HCT116 (cell line): Measurements from ENCODE around the gene WASF2. TPM values are rescaled to one million over a fixed set of nuclear protein-coding genes. Genes with fewer than 3 reads are reported as not detected.

Source experiments
- ATAC-seq: fragments of 200-7000 bp; cut with Tn5 transposase; 2 replicates; pipeline ENCODE4 v1.9.1; 2020; ENCODE audit warnings: mild to moderate bottlenecking, moderate library complexity
- BruUV-seq: library from RNA; stranded (reverse); fragments of 400-500 nt; replicated peaks from 2 replicates; lab custom pipeline; 2021; lab: Mats Ljungman, UMichigan
- CTCF ChIA-PET: fragments of 300-600 bp; sonication (Branson Sonifier 250); formaldehyde crosslinking; loops from one replicate; lab custom pipeline; 2021; ENCODE audit warnings: antibody characterized with exemption; lab: Charles Lee
- POLR2A ChIA-PET: fragments of 300-600, 350-600 bp; sonication (Branson Sonifier 250); formaldehyde crosslinking; loops from one replicate; lab custom pipeline; 2021; ENCODE audit warnings: antibody characterized with exemption; lab: Charles Lee
- RAD21 ChIA-PET, 2 experiments: fragments of 300-600 bp; sonication (Branson Sonifier 250); formaldehyde crosslinking; loops; one replicate each; lab custom pipeline; 2023; ENCODE audit warnings: low total read pairs in 2 of 2; ENCODE audit not compliant: uncharacterized antibody in 2 of 2, unreplicated experiment in 2 of 2, low non-redundant PET in 1 of 2; lab: Charles Lee
- DNase-seq: peaks from one replicate; pipeline ENCODE4 v3.0.0-alpha.2; 2010; ENCODE audit warnings: low read depth, low spot score
- H2AFZ ChIP-seq: fragments of 200-600 bp; shearing (Covaris generic), sonication (generic); 2 replicates; pipeline ENCODE4 v1.6.1; 2017; ENCODE audit warnings: low read depth, mixed run types, mixed read lengths, antibody characterized with exemption, low read length; ENCODE audit not compliant: poor library complexity, severe bottlenecking
- H3K27ac ChIP-seq: 2 replicates; pipeline ENCODE4 v1.5.1; 2012; ENCODE audit warnings: low read depth, low read length
- H3K27me3 ChIP-seq: fragments of 200-600 bp; sonication (generic); 2 replicates; pipeline ENCODE4 v1.6.1; 2016; ENCODE audit warnings: mixed run types, low read length, mixed read lengths; ENCODE audit not compliant: insufficient read depth
- H3K36me3 ChIP-seq, 2 experiments: fragments of 200-500 bp in 1 of 2; fragments of 200-600 bp in 1 of 2; sonication (Bioruptor generic) in 1 of 2; sonication (generic) in 1 of 2; 2 replicates each; pipeline versions ENCODE4 v1.5.1 to v1.6.1; 2014 to 2016; ENCODE audit warnings: low read length in 2 of 2, inconsistent platforms in 1 of 2, mixed read lengths in 1 of 2, mixed run types in 1 of 2; ENCODE audit not compliant: insufficient read depth in 2 of 2, control insufficient read depth in 1 of 2
- H3K4me1 ChIP-seq, 2 experiments: fragments of 200-600 bp in 1 of 2; sonication (generic) in 1 of 2; 2 replicates each; pipeline versions ENCODE4 v1.5.1 to v1.6.1; 2012 to 2017; ENCODE audit warnings: low read length in 2 of 2, inconsistent platforms in 1 of 2, mild to moderate bottlenecking in 1 of 2, mixed read lengths in 1 of 2, mixed run types in 1 of 2, moderate library complexity in 1 of 2; ENCODE audit not compliant: insufficient read depth in 2 of 2, control insufficient read depth in 1 of 2
- H3K4me2 ChIP-seq: fragments of 200-600 bp; sonication (generic); 2 replicates; pipeline ENCODE4 v1.6.1; 2017; ENCODE audit warnings: mixed run types, low read length, mixed read lengths
- H3K4me3 ChIP-seq, 2 experiments: fragments of 200-600 bp in 1 of 2; sonication (generic) in 1 of 2; replicated peaks in 1 of 2; 2 replicates each; pipeline ENCODE4 v1.5.1; 2011 to 2016; ENCODE audit warnings: low read length in 2 of 2, control low read depth in 1 of 2, low read depth in 1 of 2, mild to moderate bottlenecking in 1 of 2, mixed read lengths in 1 of 2, mixed run types in 1 of 2
- H3K79me2 ChIP-seq: fragments of 200-600 bp; sonication (generic); 2 replicates; pipeline ENCODE4 v1.6.1; 2017; ENCODE audit warnings: mild to moderate bottlenecking, mixed run types, low read length, moderate library complexity, mixed read lengths; ENCODE audit not compliant: insufficient read depth
- H3K9ac ChIP-seq: fragments of 200-600 bp; sonication (generic); 2 replicates; pipeline ENCODE4 v1.6.1; 2016; ENCODE audit warnings: low read length, mixed read lengths
- H3K9me2 ChIP-seq: fragments of 200-600 bp; sonication (generic), shearing (Covaris generic); 2 replicates; pipeline ENCODE4 v1.6.1; 2017; ENCODE audit warnings: mixed run types, mild to moderate bottlenecking, moderate library complexity; ENCODE audit not compliant: insufficient read depth
- H3K9me3 ChIP-seq, 2 experiments: fragments of 200-500 bp in 1 of 2; fragments of 200-600 bp in 1 of 2; sonication (Bioruptor generic) in 1 of 2; sonication (generic) in 1 of 2; 2 replicates each; pipeline ENCODE4 v1.6.1; 2014 to 2017; ENCODE audit warnings: low read length in 2 of 2, mixed read lengths in 2 of 2, inconsistent platforms in 1 of 2, low read depth in 1 of 2, mild to moderate bottlenecking in 1 of 2, mixed run types in 1 of 2, moderate library complexity in 1 of 2; ENCODE audit not compliant: control insufficient read depth in 1 of 2, insufficient read depth in 1 of 2
- H4K20me1 ChIP-seq: fragments of 200-600 bp; sonication (generic), shearing (Covaris generic); 2 replicates; pipeline ENCODE4 v1.6.1; 2017; ENCODE audit warnings: mixed run types, mild to moderate bottlenecking, moderate library complexity; ENCODE audit not compliant: insufficient read depth
- EGR1 ChIP-seq: IDR thresholded peaks from 2 replicates; pipeline ENCODE4 v1.6.1; 2012; ENCODE audit warnings: low read depth
- POLR2A ChIP-seq: IDR thresholded peaks from 2 replicates; pipeline ENCODE4 v1.7.0; 2011; ENCODE audit warnings: borderline replicate concordance; ENCODE audit not compliant: insufficient read depth, insufficient read length; ENCODE audit errors: extremely low read depth
- POLR2AphosphoS5 ChIP-seq: IDR thresholded peaks from 2 replicates; pipeline ENCODE4 v1.6.1; 2011; ENCODE audit warnings: mild to moderate bottlenecking, low read depth, low read length, moderate library complexity
- SP1 ChIP-seq: IDR thresholded peaks from 2 replicates; pipeline ENCODE4 v1.6.1; 2012; ENCODE audit warnings: low read depth
- ZFX ChIP-seq: fragments of 450-650 bp; IDR thresholded peaks from 2 replicates; pipeline ENCODE4 v1.6.1; 2017
- intact Hi-C: fragments of 100-400 bp; cut with micrococcal nuclease; formaldehyde crosslinking; loops from 2 replicates; pipeline ENCODE4 v1.10.0; 2022
- total RNA-seq: library from RNA; stranded (reverse); gene quantifications from one replicate; pipeline ENCODE4 v1.2.1, GENCODE V29; 2021; ENCODE audit not compliant: unreplicated experiment
- TF ChIP-seq, protein P1 (sequence below): IDR thresholded peaks from 2 replicates; pipeline ENCODE4 v1.6.1; 2011; ENCODE audit warnings: mild to moderate bottlenecking, low read length, moderate library complexity; ENCODE audit not compliant: insufficient replicate concordance; ENCODE audit errors: extremely low read depth

Gene WASF2
- total RNA-seq, 1 experiment from 2014 or later = 111 TPM

DNA sequence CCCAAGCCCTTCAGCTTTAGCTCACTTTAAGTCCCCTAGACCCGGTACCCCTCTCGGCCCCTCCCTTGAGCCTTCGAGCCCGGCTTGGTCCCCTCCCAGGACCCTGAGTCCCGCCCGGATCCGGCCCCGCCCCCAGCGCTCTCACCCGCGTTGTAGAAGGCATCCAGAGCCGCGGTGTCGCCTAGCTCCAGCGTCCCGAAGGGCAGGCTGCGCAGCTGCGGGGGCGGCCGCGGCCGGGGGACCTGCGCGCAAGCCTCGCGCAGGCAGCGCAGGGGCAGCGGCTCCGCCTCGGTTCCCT, 123.9 kb downstream of the WASF2 start:
- Histone ChIP-seq H3K9ac (peak overlapping the region; percentile 78), H3K4me2 (peak overlapping the region; percentile 95), H3K9me3 (no peaks in the 10 kb centered on the region), H3K79me2 (peaks cover 3% of the 10 kb centered on the region; the same call in 1 of the 2 replicates), H3K36me3 (peaks cover 0 to 4% of the 10 kb centered on the region in 2 experiments; a peak in 1 of 4 replicates), H3K4me3 (peak overlapping the region; percentile 67 to 69), H3K27me3 (no peaks in the 10 kb centered on the region), H3K9me2 (no peaks in the 10 kb centered on the region), H3K4me1 (peaks cover 12 to 32% of the 10 kb centered on the region in 2 experiments), H2AFZ (peak overlapping the region; percentile 68), H4K20me1 (no peaks in the 10 kb centered on the region), H3K27ac (peak overlapping the region; percentile 100)
- RAD21 ChIA-PET = interaction anchor here in 1 of 2 experiments (0.6 kb wide), 1 partner anchor 59 kb away, joined by 7 read pairs; no protein-coding TSS in a partner anchor
- peak; percentile 72 for ATAC-seq
- POLR2A ChIA-PET = interaction anchor here (0.6 to 2.6 kb wide), 17 partner anchors 8 to 367 kb away, joined by 3 to 26 read pairs (median 4); partner anchors contain the start of genes CD164L2, GPR3 and SYTL1
- no TSS peak for BruUV-seq
- intact Hi-C loops = no loop called here
- DNase-seq = peak; percentile 51
- CTCF ChIA-PET = interaction anchor here (0.5 to 3.3 kb wide), 19 partner anchors 8 to 509 kb away, joined by 3 to 28 read pairs (median 5); partner anchors contain the start of genes CD164L2, GPR3 and SYTL1
- TF ChIP-seq, protein P1, sequence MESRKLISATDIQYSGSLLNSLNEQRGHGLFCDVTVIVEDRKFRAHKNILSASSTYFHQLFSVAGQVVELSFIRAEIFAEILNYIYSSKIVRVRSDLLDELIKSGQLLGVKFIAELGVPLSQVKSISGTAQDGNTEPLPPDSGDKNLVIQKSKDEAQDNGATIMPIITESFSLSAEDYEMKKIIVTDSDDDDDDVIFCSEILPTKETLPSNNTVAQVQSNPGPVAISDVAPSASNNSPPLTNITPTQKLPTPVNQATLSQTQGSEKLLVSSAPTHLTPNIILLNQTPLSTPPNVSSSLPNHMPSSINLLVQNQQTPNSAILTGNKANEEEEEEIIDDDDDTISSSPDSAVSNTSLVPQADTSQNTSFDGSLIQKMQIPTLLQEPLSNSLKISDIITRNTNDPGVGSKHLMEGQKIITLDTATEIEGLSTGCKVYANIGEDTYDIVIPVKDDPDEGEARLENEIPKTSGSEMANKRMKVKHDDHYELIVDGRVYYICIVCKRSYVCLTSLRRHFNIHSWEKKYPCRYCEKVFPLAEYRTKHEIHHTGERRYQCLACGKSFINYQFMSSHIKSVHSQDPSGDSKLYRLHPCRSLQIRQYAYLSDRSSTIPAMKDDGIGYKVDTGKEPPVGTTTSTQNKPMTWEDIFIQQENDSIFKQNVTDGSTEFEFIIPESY = no peak
- peak; percentile 92 for TF ChIP-seq EGR1
- TF ChIP-seq POLR2A = peak; percentile 22
- TF ChIP-seq ZFX = 0 out of 2 replicates have a peak, but pooled peaks have one; percentile 47
- TF ChIP-seq POLR2AphosphoS5 = peak; percentile 23; the same call in 1 of the 2 replicates
- TF ChIP-seq SP1 = 0 out of 2 replicates have a peak, but pooled peaks have one; percentile 10
